ENCODE measurements around the gene PDIK1L. TPM values are rescaled to one million over a fixed set of nuclear protein-coding genes. Genes with fewer than 3 reads are reported as not detected.

PDIK1L gene
- total RNA-seq, 2 experiments from 2014 or later, result 12.9 to 17.2 TPM

GRCh38 chr1:26072305-26072704 is 39.3 kb upstream of the PDIK1L start:
- H2AFZ ChIP-seq (ENCODE audit: low read length), result no peak overlapping the region
- no peak overlapping the region for H3K4me2 ChIP-seq (ENCODE audit: low read length)
- H3K4me1 ChIP-seq (ENCODE audit: insufficient read depth, low read length, poor library complexity, severe bottlenecking), result no peaks in the 10 kb centered on the region
- intact Hi-C loops (cut with micrococcal nuclease; ENCODE audit: unreplicated experiment), result no loop called here
- CTCF ChIA-PET (ENCODE audit: unreplicated experiment), result no interaction called here
- H3K79me2 ChIP-seq (ENCODE audit: insufficient read depth, low read depth, low read length), result no peaks in the 10 kb centered on the region
- POLR2A ChIA-PET, result no interaction called here
- H4K20me1 ChIP-seq (ENCODE audit: insufficient read depth, low read length), result no peaks in the 10 kb centered on the region
- no peak for TF ChIP-seq EZH2phosphoT487 (IDR thresholded peaks at IDR 0.05; ENCODE audit: borderline replicate concordance, low read depth, low read length)
- TF ChIP-seq, protein P1, sequence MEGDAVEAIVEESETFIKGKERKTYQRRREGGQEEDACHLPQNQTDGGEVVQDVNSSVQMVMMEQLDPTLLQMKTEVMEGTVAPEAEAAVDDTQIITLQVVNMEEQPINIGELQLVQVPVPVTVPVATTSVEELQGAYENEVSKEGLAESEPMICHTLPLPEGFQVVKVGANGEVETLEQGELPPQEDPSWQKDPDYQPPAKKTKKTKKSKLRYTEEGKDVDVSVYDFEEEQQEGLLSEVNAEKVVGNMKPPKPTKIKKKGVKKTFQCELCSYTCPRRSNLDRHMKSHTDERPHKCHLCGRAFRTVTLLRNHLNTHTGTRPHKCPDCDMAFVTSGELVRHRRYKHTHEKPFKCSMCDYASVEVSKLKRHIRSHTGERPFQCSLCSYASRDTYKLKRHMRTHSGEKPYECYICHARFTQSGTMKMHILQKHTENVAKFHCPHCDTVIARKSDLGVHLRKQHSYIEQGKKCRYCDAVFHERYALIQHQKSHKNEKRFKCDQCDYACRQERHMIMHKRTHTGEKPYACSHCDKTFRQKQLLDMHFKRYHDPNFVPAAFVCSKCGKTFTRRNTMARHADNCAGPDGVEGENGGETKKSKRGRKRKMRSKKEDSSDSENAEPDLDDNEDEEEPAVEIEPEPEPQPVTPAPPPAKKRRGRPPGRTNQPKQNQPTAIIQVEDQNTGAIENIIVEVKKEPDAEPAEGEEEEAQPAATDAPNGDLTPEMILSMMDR (conservative IDR thresholded peaks at IDR 0.05; ENCODE audit: low read length), result no peak
- H3K36me3 ChIP-seq (ENCODE audit: insufficient read depth, low read length), result no peaks in the 10 kb centered on the region
- no peaks in the 10 kb centered on the region for H3K9me3 ChIP-seq (ENCODE audit: low read length)
- no peak overlapping the region for H3K4me3 ChIP-seq (ENCODE audit: low read depth, low read length, poor library complexity, severe bottlenecking)
- no TSS peak for BruUV-seq (replicated peaks)
- DNase-seq (ENCODE audit: low spot score), result no peak
- H3K27ac ChIP-seq (ENCODE audit: low read depth, low read length, poor library complexity, severe bottlenecking), result no peak overlapping the region
- no peaks in the 10 kb centered on the region for H3K9me2 ChIP-seq (ENCODE audit: insufficient read depth, low read length)

GRCh38 chr1:26075421-26076144 is 36.0 kb upstream of the PDIK1L start:
- TF ChIP-seq, protein P1 (conservative IDR thresholded peaks at IDR 0.05; ENCODE audit: low read length), result no peak
- POLR2A ChIA-PET, result no interaction called here

GRCh38 chr1:26077524-26077923 is 34.1 kb upstream of the PDIK1L start:
- Histone ChIP-seq H3K4me3 (ENCODE audit: low read depth, low read length, poor library complexity, severe bottlenecking) (no peak overlapping the region), H3K36me3 (ENCODE audit: insufficient read depth, low read length) (no peaks in the 10 kb centered on the region), H4K20me1 (ENCODE audit: insufficient read depth, low read length) (no peaks in the 10 kb centered on the region), H3K79me2 (ENCODE audit: insufficient read depth, low read depth, low read length) (no peaks in the 10 kb centered on the region), H3K27ac (ENCODE audit: low read depth, low read length, poor library complexity, severe bottlenecking) (no peak overlapping the region), H3K9me3 (ENCODE audit: low read length) (no peaks in the 10 kb centered on the region), H3K9me2 (ENCODE audit: insufficient read depth, low read length) (no peaks in the 10 kb centered on the region), H3K4me2 (ENCODE audit: low read length) (no peak overlapping the region), H2AFZ (ENCODE audit: low read length) (no peak overlapping the region), H3K4me1 (ENCODE audit: insufficient read depth, low read length, poor library complexity, severe bottlenecking) (no peaks in the 10 kb centered on the region)
- TF ChIP-seq, protein P1 (conservative IDR thresholded peaks at IDR 0.05; ENCODE audit: low read length), result no peak
- no peak for TF ChIP-seq EZH2phosphoT487 (IDR thresholded peaks at IDR 0.05; ENCODE audit: borderline replicate concordance, low read depth, low read length)
- ChIA-PET CTCF (ENCODE audit: unreplicated experiment) (no interaction called here), POLR2A (no interaction called here)
- DNase-seq (ENCODE audit: low spot score), result no peak
- no TSS peak for BruUV-seq (replicated peaks)
- intact Hi-C loops (cut with micrococcal nuclease; ENCODE audit: unreplicated experiment), result no loop called here

More at GRCh38 chr1:26075421-26076144, 36.0 kb upstream of the PDIK1L start:
- no TSS peak for BruUV-seq (replicated peaks)
- CTCF ChIA-PET (ENCODE audit: unreplicated experiment), result no interaction called here
- H3K9me3 ChIP-seq (ENCODE audit: low read length), result no peaks in the 10 kb centered on the region
- no peak overlapping the region for H3K4me3 ChIP-seq (ENCODE audit: low read depth, low read length, poor library complexity, severe bottlenecking)
- no peak overlapping the region for H2AFZ ChIP-seq (ENCODE audit: low read length)
- H3K27ac ChIP-seq (ENCODE audit: low read depth, low read length, poor library complexity, severe bottlenecking), result no peak overlapping the region
- H4K20me1 ChIP-seq (ENCODE audit: insufficient read depth, low read length), result no peaks in the 10 kb centered on the region
- DNase-seq (ENCODE audit: low spot score), result no peak
- H3K4me1 ChIP-seq (ENCODE audit: insufficient read depth, low read length, poor library complexity, severe bottlenecking), result no peaks in the 10 kb centered on the region
- no peaks in the 10 kb centered on the region for H3K79me2 ChIP-seq (ENCODE audit: insufficient read depth, low read depth, low read length)
- H3K9me2 ChIP-seq (ENCODE audit: insufficient read depth, low read length), result no peaks in the 10 kb centered on the region
- no peak overlapping the region for H3K4me2 ChIP-seq (ENCODE audit: low read length)
- intact Hi-C loops (cut with micrococcal nuclease; ENCODE audit: unreplicated experiment), result no loop called here
- no peaks in the 10 kb centered on the region for H3K36me3 ChIP-seq (ENCODE audit: insufficient read depth, low read length)

All from OCI-LY7 (cell line).